H1 (cell line): ENCODE results near the gene CORO2B. TPM values are rescaled to one million over a fixed set of nuclear protein-coding genes. Genes with fewer than 3 reads are reported as not detected.
A peak's percentile ranks its signal among the peaks of the same experiment; 100 is the strongest.

ENCODE experiments used
- CTCF ChIA-PET: fragments of 300-600 bp; sonication (Branson Sonifier 250); formaldehyde crosslinking; loops from one replicate; lab custom pipeline; 2021; ENCODE audit not compliant: partially characterized antibody; lab: Charles Lee
- POLR2A ChIA-PET: fragments of 300-600 bp; sonication (Branson Sonifier 250); formaldehyde crosslinking; loops from one replicate; lab custom pipeline; 2021; ENCODE audit warnings: inconsistent platforms; ENCODE audit not compliant: partially characterized antibody; lab: Charles Lee
- DNase-seq, 2 experiments: peaks; one replicate each; pipeline versions ENCODE4 v3.0.0 to v3.0.0-alpha.2; 2010 to 2022; ENCODE audit warnings: low spot score in 2 of 2, low read depth in 1 of 2, mixed read lengths in 1 of 2
- FAIRE-seq: peaks from 2 replicates; lab custom pipeline; 2011; peaks lifted over from hg19 to GRCh38; lab: Jason Lieb, UNC
- H2AFZ ChIP-seq: 2 replicates; pipeline ENCODE4 v1.8.1; 2012; ENCODE audit warnings: low read length, inconsistent platforms
- H2AK5ac ChIP-seq: 2 replicates; pipeline ENCODE4 v1.6.1; 2013; ENCODE audit warnings: low read depth, low read length
- H2BK120ac ChIP-seq: replicated peaks from 2 replicates; pipeline ENCODE3; 2013; ENCODE audit warnings: low read depth, low read length, inconsistent platforms
- H2BK12ac ChIP-seq: 2 replicates; pipeline ENCODE4 v1.6.1; 2013; ENCODE audit warnings: low read depth, low read length
- H2BK15ac ChIP-seq: 2 replicates; pipeline ENCODE4 v1.6.1; 2013; ENCODE audit warnings: low read length
- H2BK20ac ChIP-seq: 2 replicates; pipeline ENCODE4 v1.6.1; 2013; ENCODE audit warnings: low read length
- H2BK5ac ChIP-seq: 2 replicates; pipeline ENCODE4 v1.6.1; 2013; ENCODE audit warnings: low read depth, low read length
- H3K14ac ChIP-seq: 2 replicates; pipeline ENCODE4 v1.6.1; 2013; ENCODE audit warnings: inconsistent platforms; ENCODE audit not compliant: insufficient read length
- H3K18ac ChIP-seq: 2 replicates; pipeline ENCODE4 v1.6.1; 2013; ENCODE audit warnings: low read length; ENCODE audit errors: extremely low read depth
- H3K23ac ChIP-seq: 2 replicates; pipeline ENCODE4 v1.6.1; 2013; ENCODE audit warnings: inconsistent platforms; ENCODE audit not compliant: insufficient read length
- H3K23me2 ChIP-seq: 2 replicates; pipeline ENCODE4 v1.6.1; 2013; ENCODE audit warnings: low read depth, low read length
- H3K27ac ChIP-seq: 2 replicates; pipeline ENCODE4 v1.6.1; 2011; ENCODE audit warnings: low read depth, low read length, inconsistent platforms
- H3K27me3 ChIP-seq, 4 experiments: replicated peaks in 1 of 4; 1 replicate in 1 of 4; 2 replicates in 3 of 4; pipeline versions ENCODE4 v1.6.1 to v1.8.1; 2011 to 2013; ENCODE audit warnings: low read length in 3 of 4, mild to moderate bottlenecking in 3 of 4, inconsistent platforms in 2 of 4, mixed read lengths in 2 of 4, moderate library complexity in 1 of 4; ENCODE audit not compliant: control insufficient read depth in 3 of 4, insufficient read depth in 3 of 4; ENCODE audit errors: extremely low read depth in 1 of 4
- H3K36me3 ChIP-seq, 4 experiments: 2 replicates each; pipeline versions ENCODE4 v1.6.1 to v1.8.1; 2011 to 2013; ENCODE audit warnings: mild to moderate bottlenecking in 4 of 4, low read length in 3 of 4, moderate library complexity in 2 of 4, control low read depth in 1 of 4, inconsistent platforms in 1 of 4; ENCODE audit not compliant: insufficient read depth in 4 of 4, control insufficient read depth in 2 of 4
- H3K4ac ChIP-seq: replicated peaks from 2 replicates; pipeline ENCODE3; 2013; ENCODE audit warnings: low read length, low read depth, mixed read lengths, inconsistent platforms; ENCODE audit not compliant: insufficient read length
- H3K4me1 ChIP-seq, 4 experiments: replicated peaks in 1 of 4; 1 replicate in 1 of 4; 2 replicates in 3 of 4; pipeline versions ENCODE4 v1.6.1 to v1.8.1; 2011 to 2013; ENCODE audit warnings: low read length in 3 of 4, inconsistent platforms in 2 of 4, mixed read lengths in 1 of 4; ENCODE audit not compliant: insufficient read depth in 4 of 4, control insufficient read depth in 3 of 4
- H3K4me2 ChIP-seq, 2 experiments: 2 replicates each; pipeline versions ENCODE4 v1.6.1 to v1.8.1; 2011 to 2013; ENCODE audit warnings: low read depth in 2 of 2, low read length in 2 of 2, control low read depth in 1 of 2, inconsistent platforms in 1 of 2, mild to moderate bottlenecking in 1 of 2; ENCODE audit not compliant: insufficient read depth in 1 of 2
- H3K4me3 ChIP-seq, 4 experiments: fragments of 200-600, 300-600 bp in 1 of 4; sonication (generic), shearing (Covaris generic), sonication (Bioruptor Twin) in 1 of 4; 2 replicates each; pipeline versions ENCODE4 v1.5.1 to v1.8.1; 2011 to 2016; ENCODE audit warnings: low read length in 4 of 4, low read depth in 3 of 4, control low read depth in 2 of 4, inconsistent platforms in 2 of 4, mild to moderate bottlenecking in 2 of 4, mixed read lengths in 1 of 4, moderate library complexity in 1 of 4; ENCODE audit not compliant: insufficient read depth in 2 of 4; ENCODE audit errors: extremely low read depth in 1 of 4
- H3K56ac ChIP-seq: replicated peaks from 2 replicates; pipeline ENCODE3; 2013; ENCODE audit warnings: low read depth, mild to moderate bottlenecking, mixed read lengths, low read length, inconsistent platforms; ENCODE audit not compliant: insufficient read length
- H3K79me1 ChIP-seq: 2 replicates; pipeline ENCODE4 v1.6.1; 2013; ENCODE audit warnings: low read depth, low read length, control low read depth
- H3K79me2 ChIP-seq, 2 experiments: 2 replicates each; pipeline versions ENCODE4 v1.6.1 to v1.8.1; 2012 to 2013; ENCODE audit warnings: low read length in 2 of 2, mild to moderate bottlenecking in 2 of 2, inconsistent platforms in 1 of 2; ENCODE audit not compliant: insufficient read depth in 2 of 2, control insufficient read depth in 1 of 2
- H3K9ac ChIP-seq, 4 experiments: replicated peaks in 1 of 4; 1 replicate in 1 of 4; 2 replicates in 3 of 4; pipeline versions ENCODE4 v1.6.1 to v1.8.1; 2011 to 2013; ENCODE audit warnings: low read depth in 3 of 4, low read length in 3 of 4, control low read depth in 2 of 4, mild to moderate bottlenecking in 2 of 4, moderate library complexity in 2 of 4, inconsistent platforms in 1 of 4; ENCODE audit errors: extremely low read depth in 1 of 4
- H3K9me3 ChIP-seq, 2 experiments: 2 replicates each; pipeline versions ENCODE4 v1.6.1 to v1.8.1; 2012 to 2013; ENCODE audit warnings: mild to moderate bottlenecking in 2 of 2, moderate library complexity in 2 of 2, control low read depth in 1 of 2, inconsistent platforms in 1 of 2, low read depth in 1 of 2, low read length in 1 of 2, mixed read lengths in 1 of 2; ENCODE audit not compliant: insufficient read depth in 2 of 2
- H4K20me1 ChIP-seq, 2 experiments: replicated peaks in 1 of 2; 2 replicates each; pipeline versions ENCODE3 to v1.8.1; 2011 to 2013; ENCODE audit warnings: inconsistent platforms in 2 of 2, low read length in 2 of 2, mild to moderate bottlenecking in 1 of 2; ENCODE audit not compliant: insufficient read depth in 2 of 2, control insufficient read depth in 1 of 2
- H4K5ac ChIP-seq: 2 replicates; pipeline ENCODE4 v1.6.1; 2013; ENCODE audit warnings: low read length, low read depth, mixed read lengths, inconsistent platforms; ENCODE audit not compliant: insufficient read length
- H4K8ac ChIP-seq: 2 replicates; pipeline ENCODE4 v1.8.0; 2013; ENCODE audit warnings: mild to moderate bottlenecking, moderate library complexity, low read length, inconsistent platforms; ENCODE audit not compliant: insufficient read depth; ENCODE audit errors: extremely low read depth
- H4K91ac ChIP-seq: replicated peaks from 2 replicates; pipeline ENCODE3; 2013; ENCODE audit warnings: low read length, mixed read lengths, inconsistent platforms; ENCODE audit not compliant: insufficient read length
- BCL11A ChIP-seq, 2 experiments: IDR thresholded peaks; one replicate each; pipeline ENCODE4 v1.6.1; 2011; ENCODE audit warnings: low read depth in 2 of 2, low read length in 2 of 2, mild to moderate bottlenecking in 2 of 2
- CEBPB ChIP-seq: IDR thresholded peaks from 2 replicates; pipeline ENCODE4 v1.6.1; 2012; ENCODE audit warnings: low read depth, low read length
- GTF2F1 ChIP-seq: IDR thresholded peaks from 2 replicates; pipeline ENCODE4 v1.6.1; 2012; ENCODE audit warnings: low read depth, low read length, improper control_type of control experiment, borderline replicate concordance
- KDM1A ChIP-seq: fragments of 200-600, 300-600 bp; sonication (generic); IDR thresholded peaks from 2 replicates; pipeline ENCODE4 v1.7.1; 2016; ENCODE audit warnings: mild to moderate bottlenecking, low read length, borderline replicate concordance
- KDM4A ChIP-seq: IDR thresholded peaks from one replicate; pipeline ENCODE4 v1.7.1; 2012; ENCODE audit warnings: low read depth, mild to moderate bottlenecking, moderate library complexity, low read length, inconsistent platforms; ENCODE audit not compliant: severe bottlenecking
- NRF1 ChIP-seq: IDR thresholded peaks from 2 replicates; pipeline ENCODE4 v1.6.1; 2011; ENCODE audit warnings: mild to moderate bottlenecking, low read depth, low read length, improper control_type of control experiment
- PHF8 ChIP-seq: fragments of 200-600 bp; sonication (generic); conservative IDR thresholded peaks from 2 replicates; pipeline ENCODE4 v1.7.1; 2012; ENCODE audit warnings: low read depth, mild to moderate bottlenecking, inconsistent platforms, low read length, moderate library complexity
- RFX5 ChIP-seq: IDR thresholded peaks from 2 replicates; pipeline ENCODE4 v1.6.1; 2011; ENCODE audit warnings: low read depth, low read length, improper control_type of control experiment, borderline replicate concordance
- RXRA ChIP-seq: IDR thresholded peaks from 2 replicates; pipeline ENCODE4 v1.6.1; 2011; ENCODE audit warnings: low read depth, mild to moderate bottlenecking, low read length, moderate library complexity; ENCODE audit not compliant: insufficient read depth
- SIN3A ChIP-seq, 2 experiments: IDR thresholded peaks in 1 of 2; conservative IDR thresholded peaks in 1 of 2; 2 replicates each; pipeline ENCODE4 v1.6.1; 2011 to 2012; ENCODE audit warnings: low read length in 2 of 2, improper control_type of control experiment in 1 of 2, low read depth in 1 of 2, mild to moderate bottlenecking in 1 of 2
- SIRT6 ChIP-seq: IDR thresholded peaks from one replicate; pipeline ENCODE4 v1.7.1; 2012; ENCODE audit warnings: low read length, inconsistent platforms
- SIX5 ChIP-seq: IDR thresholded peaks from 2 replicates; pipeline ENCODE4 v1.6.1; 2011; ENCODE audit warnings: mild to moderate bottlenecking, low read depth, low read length
- SP4 ChIP-seq: IDR thresholded peaks from 2 replicates; pipeline ENCODE4 v1.6.1; 2012; ENCODE audit warnings: low read length, inconsistent platforms
- TAF7 ChIP-seq: optimal IDR thresholded peaks from 2 replicates; pipeline ENCODE3; 2011; ENCODE audit warnings: low read depth, mild to moderate bottlenecking, inconsistent platforms, low read length, moderate library complexity, borderline replicate concordance
- TBP ChIP-seq: IDR thresholded peaks from 2 replicates; pipeline ENCODE4 v1.6.1; 2011; ENCODE audit warnings: low read depth, low read length, improper control_type of control experiment
- TCF12 ChIP-seq: IDR thresholded peaks from 2 replicates; pipeline ENCODE4 v1.6.1; 2011; ENCODE audit warnings: low read depth, mild to moderate bottlenecking, low read length
- WGBS, 2 experiments: shearing (Covaris generic) in 1 of 2; methylation state at CpG; one replicate each; pipeline versions ENCODE4 v1.1.6 to v1.1.7; 2013 to 2015; ENCODE audit warnings: low lambda C conversion rate in 2 of 2, mixed read lengths in 2 of 2, inconsistent platforms in 1 of 2, low coverage in 1 of 2, missing lambda C conversion rate in 1 of 2; ENCODE audit not compliant: insufficient replicate concordance in 2 of 2, insufficient coverage in 1 of 2, insufficient read length in 1 of 2; ENCODE audit errors: extremely low coverage in 1 of 2, missing lambda C conversion rate in 1 of 2; 5-methylcytosine and 5-hydroxymethylcytosine counted together
- polyA plus RNA-seq, 7 experiments: library from polyadenylated mRNA; depleted of rRNA in 3 of 7; stranded (reverse) in 5 of 7; unstranded in 2 of 7; fragments of >200 nt in 5 of 7; fragments of 200-250 nt in 2 of 7; gene quantifications; 1 replicate in 5 of 7; 2 replicates in 1 of 7; 4 replicates in 1 of 7; pipeline versions ENCODE4 v1.2.1 to v1.2.3, GENCODE V29; 2011 to 2013; ENCODE audit warnings: missing spikeins in 2 of 7, mixed read lengths in 2 of 7
- total RNA-seq: library from RNA; stranded (reverse); fragmentation: NEBNext Ultra II Directional; extraction: Animal tissue kit (Norgen Biotek cat#: 25700); gene quantifications from 2 replicates; pipeline ENCODE4 v1.2.1, GENCODE V29; 2021

The CORO2B gene
- total and polyA plus RNA-seq, 2 of the 8 experiments (the other 6 are each of a cell fraction or from before 2014, with no cell fraction given) = 3.4 to 6.7 TPM

- Histone ChIP-seq H4K8ac (no peak overlapping the region), H3K27ac (no peak overlapping the region), H2BK15ac (no peak overlapping the region), H4K5ac (no peak overlapping the region), H3K23me2 (no peaks in the 10 kb centered on the region), H3K4ac (no peak overlapping the region), H3K27me3 (no peaks in the 10 kb centered on the region), H3K4me3 (no peak overlapping the region), H4K20me1 (no peaks in the 10 kb centered on the region), H3K18ac (no peak overlapping the region), H3K36me3 (no peaks in the 10 kb centered on the region), H3K9me3 (no peaks in the 10 kb centered on the region), H3K79me1 (no peaks in the 10 kb centered on the region), H3K14ac (no peak overlapping the region), H3K56ac (no peak overlapping the region), H2BK120ac (no peak overlapping the region), H2BK20ac (no peak overlapping the region), H3K9ac (no peak overlapping the region), H3K23ac (no peak overlapping the region), H3K4me2 (no peak overlapping the region), H4K91ac (no peak overlapping the region), H2AFZ (no peak overlapping the region), H3K4me1 (no peaks in the 10 kb centered on the region), H3K79me2 (no peaks in the 10 kb centered on the region), H2BK12ac (no peak overlapping the region), H2BK5ac (no peak overlapping the region), H2AK5ac (no peak overlapping the region)
- ChIA-PET POLR2A (no interaction called here), CTCF (interaction anchor here (0.7 to 1.5 kb wide), 4 partner anchors 23 to 108 kb away, joined by 3 to 4 read pairs (median 3); no protein-coding TSS in a partner anchor)
- no peak for FAIRE-seq
- peak in 1 of 2 experiments; percentile 7 for DNase-seq
- WGBS, 2 experiments = 67% methylated on average over 4 of the region's 4 CpGs; no CpG with 5 or more reads in 1 of the 2 experiments
- TF ChIP-seq TBP (no peak), SIX5 (no peak), SP4 (no peak), NRF1 (no peak), CEBPB (no peak), GTF2F1 (no peak), RFX5 (no peak), SIRT6 (no peak), BCL11A (IDR thresholded peaks at IDR 0.05; ENCODE audit: low read depth in 2 of 2, low read length in 2 of 2) (no peak), TCF12 (no peak), RXRA (no peak), SIN3A (conservative IDR thresholded peaks at IDR 0.05 in 1 of 2, IDR thresholded peaks at IDR 0.05 in 1 of 2; ENCODE audit: low read depth in 1 of 2, low read length in 2 of 2) (no peak), PHF8 (no peak), KDM4A (no peak), KDM1A (no peak), TAF7 (no peak)
These were observed 189.0 kb downstream of the CORO2B start for GRCh38 chr15:68767833-68768232.
